ENCODE measurements around the gene B4GAT1. TPM values are rescaled to one million over a fixed set of nuclear protein-coding genes. Genes with fewer than 3 reads are reported as not detected.
A peak's percentile ranks its signal among the peaks of the same experiment; 100 is the strongest.

The B4GAT1 gene
- total RNA-seq, 1 donor from 2014 or later, result 31.0 TPM

GRCh38 chr11:66314561-66315497 lies 32.6 kb downstream of the B4GAT1 start:
- Mint-ChIP-seq H3K4me3 (ENCODE audit: unreplicated experiment) (peak overlapping the region; percentile 51), H3K9me3 (ENCODE audit: unreplicated experiment) (no peaks in the 10 kb centered on the region), H3K4me1 (ENCODE audit: unreplicated experiment) (peaks cover 55% of the 10 kb centered on the region), H3K27ac (ENCODE audit: unreplicated experiment) (peak overlapping the region; percentile 98), H3K36me3 (ENCODE audit: unreplicated experiment) (no peaks in the 10 kb centered on the region), H3K27me3 (ENCODE audit: unreplicated experiment) (no peaks in the 10 kb centered on the region)
- TF ChIP-seq CTCF (IDR thresholded peaks at IDR 0.05), result no peak
- no peak for DNase-seq (ENCODE audit: extremely low spot score, unreplicated experiment)

DNA sequence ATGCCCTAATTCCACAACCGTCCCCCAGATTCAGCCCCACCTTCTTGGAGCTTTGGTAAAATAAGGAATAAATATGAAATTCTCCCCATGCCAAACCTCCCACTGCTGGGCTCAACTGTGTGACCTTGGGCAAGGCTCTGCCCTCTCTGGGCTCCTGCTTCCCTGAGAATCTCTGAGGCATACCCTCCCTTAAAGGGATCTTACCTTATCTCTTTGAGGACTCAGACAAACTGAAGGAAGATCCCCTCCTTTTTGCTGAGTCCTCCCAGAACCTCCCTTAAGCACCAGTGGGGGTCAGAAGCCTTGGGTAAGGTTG lies 33.3 kb downstream of the B4GAT1 start:
- Mint-ChIP-seq H3K27ac (ENCODE audit: unreplicated experiment) (peak overlapping the region; percentile 98), H3K27me3 (ENCODE audit: unreplicated experiment) (peaks cover under 1% of the 10 kb centered on the region), H3K4me3 (ENCODE audit: unreplicated experiment) (peak overlapping the region; percentile 78), H3K36me3 (ENCODE audit: unreplicated experiment) (no peaks in the 10 kb centered on the region), H3K9me3 (ENCODE audit: unreplicated experiment) (no peaks in the 10 kb centered on the region), H3K4me1 (ENCODE audit: unreplicated experiment) (peaks cover 53% of the 10 kb centered on the region)
- TF ChIP-seq CTCF (IDR thresholded peaks at IDR 0.05), result no peak
- no peak for DNase-seq (ENCODE audit: extremely low spot score, unreplicated experiment)

DNA sequence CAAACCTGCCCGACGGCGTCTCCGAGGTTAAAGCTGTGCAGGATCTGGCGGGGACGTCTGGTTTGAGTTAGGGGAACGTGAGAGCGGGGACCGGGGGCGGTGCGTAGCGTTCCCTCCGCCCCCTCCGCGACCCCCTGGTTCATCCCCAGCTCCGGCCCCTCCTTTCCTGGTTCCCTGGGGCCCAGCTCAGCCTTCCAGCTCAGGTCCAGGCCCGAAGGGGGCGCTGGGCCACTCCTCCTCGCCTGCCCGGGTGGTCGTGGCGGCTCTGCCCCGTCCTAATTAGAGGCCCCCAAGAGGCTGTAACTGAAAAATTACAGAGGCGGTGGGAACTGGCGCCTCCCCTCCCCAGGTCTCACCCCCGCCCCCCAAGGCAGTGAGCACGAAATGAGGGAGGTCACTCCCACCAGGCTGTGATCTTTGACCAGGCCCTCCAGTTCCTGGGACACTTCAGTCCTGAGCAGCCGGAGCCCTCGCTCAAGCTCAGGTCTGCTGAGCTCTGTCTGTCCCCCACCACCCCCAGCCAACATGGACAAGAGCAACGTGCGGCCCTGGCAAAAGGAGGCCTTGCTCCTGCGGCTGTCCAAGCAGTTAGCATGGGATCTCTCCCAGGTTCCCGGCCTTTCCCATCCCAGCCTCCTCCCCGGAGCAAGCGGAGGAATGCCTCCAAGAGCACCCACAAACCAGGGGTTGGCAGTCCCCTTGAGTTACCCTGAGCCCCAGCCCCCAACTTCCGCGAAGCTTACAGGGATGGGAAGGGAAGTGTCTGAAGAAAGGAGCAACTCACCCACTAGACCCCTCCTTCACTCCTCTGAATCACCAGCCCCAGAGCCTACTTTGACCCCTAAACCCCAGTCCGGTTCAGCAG lies 33.9 kb downstream of the B4GAT1 start:
- Mint-ChIP-seq H3K27me3 (ENCODE audit: unreplicated experiment) (peaks cover 3% of the 10 kb centered on the region), H3K9me3 (ENCODE audit: unreplicated experiment) (no peaks in the 10 kb centered on the region), H3K27ac (ENCODE audit: unreplicated experiment) (peak overlapping the region; percentile 98), H3K4me3 (ENCODE audit: unreplicated experiment) (peak overlapping the region; percentile 78), H3K4me1 (ENCODE audit: unreplicated experiment) (peaks cover 47% of the 10 kb centered on the region), H3K36me3 (ENCODE audit: unreplicated experiment) (no peaks in the 10 kb centered on the region)
- TF ChIP-seq CTCF (IDR thresholded peaks at IDR 0.05), result peak; percentile 58
- DNase-seq (ENCODE audit: extremely low spot score, unreplicated experiment), result no peak

DNA sequence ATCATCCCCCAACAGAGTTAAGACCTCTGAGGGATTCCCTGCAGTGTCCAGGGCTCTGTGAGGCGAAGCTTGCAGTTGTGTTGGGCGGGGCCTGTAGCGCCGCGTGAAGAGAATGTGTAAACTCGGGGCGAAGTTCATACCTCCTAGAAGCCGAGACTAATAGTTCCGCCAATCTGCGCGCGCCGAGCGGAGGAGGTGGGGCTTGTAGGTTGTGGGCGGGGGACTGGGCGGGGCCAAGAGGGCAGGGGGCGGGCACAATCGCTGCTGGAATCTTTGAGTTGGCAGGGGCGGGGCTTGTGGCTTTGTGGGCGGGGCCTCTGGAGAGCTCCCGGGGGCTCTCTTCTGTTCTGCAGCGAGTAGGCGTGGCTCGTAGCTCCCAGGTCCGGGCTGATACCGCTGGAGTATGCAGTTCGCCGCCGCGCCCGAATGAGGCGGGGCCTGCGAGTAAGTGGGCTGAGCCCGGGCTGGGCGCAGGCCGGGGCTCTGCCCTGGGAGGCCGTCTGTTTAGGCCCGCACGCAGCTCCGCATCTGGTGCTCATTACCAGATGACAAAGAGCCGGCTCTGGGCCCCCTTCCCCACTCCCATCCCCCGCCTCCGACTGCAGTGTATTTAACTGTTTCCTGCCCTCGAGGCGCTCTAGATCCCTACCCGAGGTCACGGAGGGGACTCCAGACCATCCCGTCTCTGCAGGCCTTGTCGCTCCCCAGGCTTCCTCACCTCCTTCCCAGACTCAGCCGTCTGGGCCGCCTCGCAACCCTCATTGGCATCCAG lies 34.7 kb downstream of the B4GAT1 start:
- Mint-ChIP-seq H3K27ac (ENCODE audit: unreplicated experiment) (peak overlapping the region; percentile 98), H3K9me3 (ENCODE audit: unreplicated experiment) (no peaks in the 10 kb centered on the region), H3K27me3 (ENCODE audit: unreplicated experiment) (peaks cover 3% of the 10 kb centered on the region), H3K4me3 (ENCODE audit: unreplicated experiment) (peak overlapping the region; percentile 87), H3K36me3 (ENCODE audit: unreplicated experiment) (no peaks in the 10 kb centered on the region), H3K4me1 (ENCODE audit: unreplicated experiment) (peaks cover 39% of the 10 kb centered on the region)
- no peak for TF ChIP-seq CTCF (IDR thresholded peaks at IDR 0.05)
- DNase-seq (ENCODE audit: extremely low spot score, unreplicated experiment), result peak; percentile 100
